ENCODE measurements around the gene TSGA10IP.
"Not testable (repeated sequence)": the region's sequence is repeated elsewhere in the genome, so short reads cannot be mapped to it uniquely, and the experiment has no call there.

The TSGA10IP gene

DNA sequence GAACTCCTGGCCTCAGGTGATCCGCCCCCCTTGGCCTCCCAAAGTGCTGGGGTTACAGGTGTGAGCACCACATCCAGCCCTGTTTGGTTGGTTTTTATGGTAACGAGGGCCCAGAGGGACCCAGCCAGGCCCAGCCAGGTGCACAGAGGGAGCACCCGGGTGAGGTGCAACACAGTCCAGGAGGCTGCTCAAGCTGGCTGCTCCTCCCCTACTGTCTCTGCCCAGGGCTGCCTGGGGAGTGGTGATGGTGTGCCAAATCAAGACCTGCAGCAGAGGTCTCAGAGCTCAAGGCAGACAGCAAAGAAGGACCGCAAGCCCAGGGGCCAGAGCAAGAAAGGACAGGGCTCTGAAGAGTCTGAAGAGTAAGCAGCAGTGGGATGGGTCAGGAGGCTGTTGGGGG lies 1.4 kb downstream of the TSGA10IP start:
- H3K36me3 ChIP-seq, result no peaks in the 10 kb centered on the region
- no peaks in the 10 kb centered on the region for H3K4me1 ChIP-seq
- no peak overlapping the region for H3K27ac ChIP-seq
- intact Hi-C loops (cut with DNase I; ENCODE audit: low total_unique reads), result no loop called here
- no peaks in the 10 kb centered on the region for H3K9me3 ChIP-seq
- TF ChIP-seq CTCF (IDR thresholded peaks at IDR 0.05), result no peak
- no peak for DNase-seq
- H3K27me3 ChIP-seq, result peaks cover 0 to 12% of the 10 kb centered on the region in 2 donors
- H3K4me3 ChIP-seq, result no peak overlapping the region

DNA sequence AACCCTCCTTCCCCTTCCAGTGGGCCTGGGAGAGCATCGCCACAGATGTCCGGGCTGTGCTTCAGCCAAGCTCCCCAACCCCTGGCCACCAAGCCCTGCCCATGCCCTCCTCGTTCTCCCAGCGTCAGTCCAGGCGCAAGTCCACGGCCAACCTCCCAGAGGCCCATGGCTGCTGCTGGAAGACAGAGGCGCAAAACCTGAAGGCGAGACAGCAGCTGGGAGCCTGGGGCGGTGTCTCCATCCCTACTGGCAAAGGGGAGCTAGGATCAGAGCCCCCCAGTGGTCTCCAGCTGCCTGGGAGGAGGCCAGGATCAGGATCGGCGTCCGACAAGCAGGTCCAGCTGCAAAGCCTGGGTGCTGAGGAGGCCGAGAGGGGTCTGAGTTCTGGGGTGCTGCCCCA lies 1.9 kb downstream of the TSGA10IP start:
- peaks cover 0 to 12% of the 10 kb centered on the region in 2 donors for H3K27me3 ChIP-seq
- intact Hi-C loops (cut with DNase I; ENCODE audit: low total_unique reads), result no loop called here
- H3K27ac ChIP-seq, result no peak overlapping the region
- H3K9me3 ChIP-seq, result no peaks in the 10 kb centered on the region
- DNase-seq, result no peak
- no peaks in the 10 kb centered on the region for H3K36me3 ChIP-seq
- H3K4me3 ChIP-seq, result no peak overlapping the region
- TF ChIP-seq CTCF (IDR thresholded peaks at IDR 0.05), result no peak
- no peaks in the 10 kb centered on the region for H3K4me1 ChIP-seq

DNA sequence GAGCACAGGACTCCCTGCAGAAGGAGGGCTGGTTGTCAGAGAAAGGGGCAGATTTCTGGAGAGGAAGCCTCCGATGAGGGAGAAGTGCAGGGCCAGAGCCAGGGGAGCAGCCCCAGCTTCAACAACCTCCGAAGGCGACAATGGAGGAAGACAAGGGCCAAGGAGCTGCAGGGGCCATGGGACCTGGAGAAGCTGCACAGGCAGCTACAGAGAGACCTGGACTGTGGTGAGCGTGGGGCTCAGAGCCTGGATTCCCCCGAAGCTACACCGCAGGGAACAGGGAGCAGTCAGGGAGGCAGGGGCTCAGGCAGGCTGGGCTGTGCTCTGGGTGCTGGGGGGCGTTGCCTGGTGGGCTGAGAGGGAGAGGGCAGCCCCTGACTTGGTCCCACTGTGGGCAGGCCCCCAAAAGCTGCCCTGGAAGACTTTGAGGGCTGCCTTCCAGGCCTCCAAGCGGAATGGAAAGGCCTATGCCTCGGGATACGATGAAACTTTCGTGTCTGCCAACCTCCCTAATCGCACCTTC lies 2.4 kb downstream of the TSGA10IP start:
- no peaks in the 10 kb centered on the region for H3K4me1 ChIP-seq
- no peaks in the 10 kb centered on the region for H3K36me3 ChIP-seq
- no peaks in the 10 kb centered on the region for H3K9me3 ChIP-seq
- H3K27ac ChIP-seq, result no peak overlapping the region
- TF ChIP-seq CTCF (IDR thresholded peaks at IDR 0.05), result no peak
- no peak overlapping the region for H3K4me3 ChIP-seq
- no peak for DNase-seq
- intact Hi-C loops (cut with DNase I; ENCODE audit: low total_unique reads), result no loop called here
- peaks cover 0 to 12% of the 10 kb centered on the region in 2 donors for H3K27me3 ChIP-seq

DNA sequence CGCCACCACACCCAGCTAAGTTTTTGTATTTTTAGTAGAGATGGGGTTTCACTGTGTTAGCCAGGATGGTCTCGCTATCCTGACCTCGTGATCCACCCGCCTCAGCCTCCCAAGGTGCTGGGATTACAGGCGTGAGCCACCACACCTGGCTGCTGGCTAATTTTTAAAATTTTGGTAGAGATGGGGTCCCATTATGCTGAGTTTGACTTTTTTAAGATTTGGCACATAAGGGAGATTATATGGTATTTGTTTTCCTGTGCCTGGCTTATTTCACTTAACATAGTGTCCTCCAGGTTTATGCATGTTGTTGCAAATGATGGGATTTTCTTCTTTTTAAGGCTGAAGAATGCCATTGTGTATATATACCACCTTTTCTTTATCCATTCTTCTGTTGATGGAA lies 5.4 kb downstream of the TSGA10IP start:
- DNase-seq; H3K27ac ChIP-seq; H3K4me1 ChIP-seq; H3K9me3 ChIP-seq; intact Hi-C loops (cut with DNase I; ENCODE audit: low total_unique reads); H3K36me3 ChIP-seq; H3K4me3 ChIP-seq: not testable (repeated sequence)
- H3K27me3 ChIP-seq, result peaks cover 0 to 31% of the 10 kb centered on the region in 2 donors

- DNase-seq; H3K27ac ChIP-seq; intact Hi-C loops (cut with DNase I; ENCODE audit: low total_unique reads); H3K36me3 ChIP-seq; H3K9me3 ChIP-seq; H3K4me3 ChIP-seq; H3K4me1 ChIP-seq: not testable (repeated sequence)
- H3K27me3 ChIP-seq, result peaks cover 0 to 32% of the 10 kb centered on the region in 2 donors
Measured at GRCh38 chr11:65951641-65952040, 6.4 kb downstream of the TSGA10IP start.

GRCh38 chr11:65952052-65952521 lies 6.8 kb downstream of the TSGA10IP start:
- no peak overlapping the region for H3K27ac ChIP-seq
- intact Hi-C loops (cut with DNase I; ENCODE audit: low total_unique reads), result no loop called here

More at GRCh38 chr11:65952052-65952521, 6.8 kb downstream of the TSGA10IP start:
- TF ChIP-seq CTCF (IDR thresholded peaks at IDR 0.05), result no peak
- Histone ChIP-seq H3K27me3 (peaks cover 0 to 35% of the 10 kb centered on the region in 2 donors), H3K4me3 (no peak overlapping the region), H3K36me3 (no peaks in the 10 kb centered on the region), H3K4me1 (no peaks in the 10 kb centered on the region), H3K9me3 (no peaks in the 10 kb centered on the region)
- DNase-seq, result no peak
